ENCODE results near the gene SLC20A1. TPM values are rescaled to one million over a fixed set of nuclear protein-coding genes. Genes with fewer than 3 reads are reported as not detected.

Gene SLC20A1
- total RNA-seq, 1 experiment from 2014 or later, result 123 TPM

- Mint-ChIP-seq H3K36me3 (ENCODE audit: insufficient read depth in 1 of 3, low read depth in 3 of 3) (no peaks in the 10 kb centered on the region; a peak in 1 of 7 replicates), H3K4me1 (peaks cover 29 to 33% of the 10 kb centered on the region in 2 experiments), H3K27me3 (ENCODE audit: low read depth) (no peaks in the 10 kb centered on the region), H3K4me3 (no peak overlapping the region), H3K27ac (no peak overlapping the region), H3K9me3 (no peaks in the 10 kb centered on the region)
- H2BK15ac ChIP-seq (ENCODE audit: low read depth, low read length), result no peak overlapping the region
- no peak overlapping the region for H3K4ac ChIP-seq (ENCODE audit: low read depth, low read length)
- no peak overlapping the region for H2BK120ac ChIP-seq (ENCODE audit: low read depth, low read length, poor library complexity, severe bottlenecking)
- H4K20me1 ChIP-seq (ENCODE audit: control insufficient read depth, insufficient read depth, insufficient read length), result no peaks in the 10 kb centered on the region
- H2BK20ac ChIP-seq (ENCODE audit: low read depth, low read length, poor library complexity, severe bottlenecking), result no peak overlapping the region
- peak; percentile 62 for DNase-seq
- H3K14ac ChIP-seq (ENCODE audit: insufficient read depth, low read length), result no peak overlapping the region
- no peak overlapping the region for H3K56ac ChIP-seq (ENCODE audit: insufficient read length, low read depth, low read length)
- H3K23me2 ChIP-seq (ENCODE audit: insufficient read length, low read depth, low read length, poor library complexity, severe bottlenecking), result no peaks in the 10 kb centered on the region
- no peak overlapping the region for H2BK5ac ChIP-seq (ENCODE audit: insufficient read length, low read length)
- no peak overlapping the region for H4K91ac ChIP-seq (ENCODE audit: insufficient read length, low read depth, low read length)
- TF ChIP-seq CTCF (conservative IDR thresholded peaks at IDR 0.05), result peak; percentile 86
- H4K8ac ChIP-seq (replicated peaks; ENCODE audit: insufficient read length, low read depth, low read length), result no peak overlapping the region
- H3K18ac ChIP-seq (ENCODE audit: insufficient read length, low read depth, low read length), result no peak overlapping the region
- H3K4me2 ChIP-seq (ENCODE audit: insufficient read depth, insufficient read length, low read length), result no peak overlapping the region
- no peaks in the 10 kb centered on the region for H3K79me2 ChIP-seq (ENCODE audit: insufficient read depth, low read length)
- H3K9me3 ChIP-seq (ENCODE audit: control insufficient read depth, low read depth, low read length), result no peaks in the 10 kb centered on the region
- no peaks in the 10 kb centered on the region for H3K27me3 ChIP-seq (ENCODE audit: insufficient read depth, low read length)
- no CpG with 5 or more reads among the region's 7 CpGs for WGBS (ENCODE audit: extremely low coverage, insufficient read length, low lambda C conversion rate)
- no peak overlapping the region for H3K27ac ChIP-seq (ENCODE audit: insufficient read length, low read depth, low read length)
- H3K23ac ChIP-seq (ENCODE audit: insufficient read length, low read depth, low read length), result no peak overlapping the region
- H3T11ph ChIP-seq (ENCODE audit: low read length), result no peak overlapping the region
- H3K9ac ChIP-seq (ENCODE audit: extremely low read depth, insufficient read length, low read length), result no peak overlapping the region
- H2AFZ ChIP-seq (ENCODE audit: low read length), result no peak overlapping the region
- no peak overlapping the region for H2AK5ac ChIP-seq (ENCODE audit: insufficient read length, low read length)
- no peak overlapping the region for H2BK12ac ChIP-seq (ENCODE audit: insufficient read length, low read depth, low read length)
- H3K4me1 ChIP-seq (ENCODE audit: insufficient read depth, low read length), result peaks cover 5% of the 10 kb centered on the region
- H4K5ac ChIP-seq (ENCODE audit: insufficient read length, low read depth, low read length), result no peak overlapping the region
- no peaks in the 10 kb centered on the region for H3K79me1 ChIP-seq (ENCODE audit: insufficient read depth, low read depth, low read length, poor library complexity, severe bottlenecking)
Observed at GRCh38 chr2:112626604-112627059, 19.1 kb upstream of the SLC20A1 start.

Data from H9 (cell line).